K562 (cell line): ENCODE data around the gene GANAB. TPM values are rescaled to one million over a fixed set of nuclear protein-coding genes. Genes with fewer than 3 reads are reported as not detected.

Source experiments
- CEBPZ ChIP-seq: fragments of 150-350 bp; IDR thresholded peaks from 2 replicates; pipeline ENCODE4 v1.6.1; 2014; ENCODE audit warnings: low read depth, mild to moderate bottlenecking, low read length, borderline replicate concordance
- DMBX1 ChIP-seq: fragments of 250-450 bp; sonication (Bioruptor Pico); IDR thresholded peaks from 2 replicates; pipeline ENCODE4 v1.8.0; 2022; ENCODE audit warnings: inconsistent platforms, mild to moderate bottlenecking, moderate library complexity, borderline replicate concordance
- EP300 ChIP-seq: IDR thresholded peaks from 2 replicates; pipeline ENCODE4 v1.6.1; 2012; ENCODE audit warnings: low read length, improper control_type of control experiment
- FOXM1 ChIP-seq, 2 experiments: fragments of 450-650 bp in 1 of 2; sonication (generic) in 1 of 2; formaldehyde crosslinking in 1 of 2; IDR thresholded peaks; 2 replicates each; pipeline versions ENCODE4 v1.6.1 to v1.9.0; 2017 to 2022; ENCODE audit warnings: low read depth in 2 of 2, mild to moderate bottlenecking in 2 of 2, missing genetic modification reagents in 1 of 2, moderate library complexity in 1 of 2
- HNRNPUL1 ChIP-seq: fragments of 200-400 bp; formaldehyde crosslinking; IDR thresholded peaks from 2 replicates; pipeline ENCODE4 v1.6.1; 2017; ENCODE audit warnings: low read length
- KAT2B ChIP-seq: IDR thresholded peaks from one replicate; pipeline ENCODE4 v1.6.1; 2012; ENCODE audit warnings: low read depth, mild to moderate bottlenecking, control low read depth, inconsistent platforms, low read length, moderate library complexity
- MTA2 ChIP-seq: fragments of 450-650 bp; IDR thresholded peaks from 2 replicates; pipeline ENCODE4 v1.6.1; 2016; ENCODE audit warnings: low read depth
- NKRF ChIP-seq: fragments of 450-650 bp; IDR thresholded peaks from 2 replicates; pipeline ENCODE4 v1.6.1; 2016; ENCODE audit warnings: borderline replicate concordance
- NR2C1 ChIP-seq, 2 experiments: fragments of 450-650 bp; IDR thresholded peaks; 2 replicates each; pipeline ENCODE4 v1.6.1; 2017; ENCODE audit warnings: mild to moderate bottlenecking in 2 of 2, antibody characterized with exemption in 1 of 2, inconsistent platforms in 1 of 2, missing compliant biosample characterization in 1 of 2, missing genetic modification characterization in 1 of 2
- PCBP2 ChIP-seq: fragments of 200-400 bp; formaldehyde crosslinking; IDR thresholded peaks from 2 replicates; pipeline ENCODE4 v1.6.1; 2018; ENCODE audit warnings: low read length, low read depth, mild to moderate bottlenecking, moderate library complexity; ENCODE audit not compliant: poor library complexity, severe bottlenecking
- POLR2AphosphoS2 ChIP-seq: IDR thresholded peaks from 2 replicates; pipeline ENCODE4 v1.6.1; 2012; ENCODE audit warnings: low read length, improper control_type of control experiment
- ZBTB1 ChIP-seq: sonication (generic); formaldehyde crosslinking; IDR thresholded peaks from 2 replicates; pipeline ENCODE4 v1.8.1; 2023; ENCODE audit warnings: missing genetic modification reagents, low read depth, mild to moderate bottlenecking, borderline replicate concordance
- ZNF165 ChIP-seq: fragments of 250-450 bp; sonication (Bioruptor Pico); IDR thresholded peaks from 2 replicates; pipeline ENCODE4 v1.4.0; 2020; ENCODE audit warnings: borderline replicate concordance
- ZNF274 ChIP-seq: IDR thresholded peaks from 2 replicates; pipeline ENCODE4 v1.6.1; 2011; ENCODE audit warnings: low read depth, mild to moderate bottlenecking, low read length, moderate library complexity, borderline replicate concordance
- ZNF518B ChIP-seq: fragments of 250-450 bp; sonication (Bioruptor Pico); IDR thresholded peaks from 2 replicates; pipeline ENCODE4 v1.5.0; 2021; ENCODE audit warnings: mild to moderate bottlenecking, moderate library complexity
- ZSCAN29 ChIP-seq: fragments of 450-650 bp; IDR thresholded peaks from 2 replicates; pipeline ENCODE4 v1.6.1; 2017
- polyA plus RNA-seq, 8 experiments: library from polyadenylated mRNA; depleted of rRNA in 4 of 8; stranded (reverse) in 5 of 8; unstranded in 3 of 8; fragments of >200 nt; fragmentation: Nextera tagmentation in 2 of 8; fragmentation: Illumina TruSeq in 1 of 8; extraction: Ambion mirVana in 2 of 8; extraction: Trizol in 1 of 8; gene quantifications; 2 replicates each; pipeline versions ENCODE4 v1.2.1 to v1.2.3, GENCODE V29; 2011 to 2014; ENCODE audit warnings: inconsistent platforms in 1 of 8, missing spikeins in 1 of 8
- total RNA-seq, 7 experiments: library from RNA; depleted of rRNA in 6 of 7; stranded (reverse); fragments of >200 nt in 6 of 7; fragmentation: Illumina TruSeq in 2 of 7; extraction: Trizol in 2 of 7; gene quantifications; 2 replicates each; pipeline versions ENCODE4 v1.2.1 to v1.2.3, GENCODE V29; 2011 to 2021; ENCODE audit warnings: low replicate concordance in 1 of 7

Gene GANAB
- total and polyA plus RNA-seq, 9 of the 15 experiments (the other 6 are each of a cell fraction or from before 2014, with no cell fraction given): 6.5 to 284 (median 161) TPM

GRCh38 chr11:62601372-62602140 is 44.9 kb downstream of the GANAB start, which contains the start of gene MTA2 (continued):
- TF ChIP-seq NKRF (no peak; the same call in 1 of the 2 replicates), ZBTB1 (CRISPR knock-in tag) (no peak), HNRNPUL1 (no peak), POLR2AphosphoS2 (peak; percentile 96), KAT2B (no peak), CEBPZ (no peak), PCBP2 (no peak), ZNF165 (CRISPR knock-in tag) (no peak), ZNF518B (CRISPR knock-in tag) (no peak), EP300 (no peak), FOXM1 (IDR thresholded peaks at IDR 0.05; ENCODE audit: low read depth) (peak; percentile 65; the same call in 1 of the 2 replicates), FOXM1 (CRISPR knock-in tag; IDR thresholded peaks at IDR 0.05; ENCODE audit: low read depth) (peak; percentile 28; the same call in 1 of the 2 replicates), DMBX1 (CRISPR knock-in tag) (no peak), MTA2 (0 out of 2 replicates have a peak, but pooled peaks have one; percentile 11), NR2C1 (IDR thresholded peaks at IDR 0.05) (no peak), NR2C1 (tag; IDR thresholded peaks at IDR 0.05) (no peak), ZSCAN29 (no peak), ZNF274 (no peak)
